Measurements from ENCODE around the gene HS3ST2. TPM values are rescaled to one million over a fixed set of nuclear protein-coding genes. Genes with fewer than 3 reads are reported as not detected.
A peak's percentile ranks its signal among the peaks of the same experiment; 100 is the strongest.
"Not testable (repeated sequence)": the region's sequence is repeated elsewhere in the genome, so short reads cannot be mapped to it uniquely, and the experiment has no call there.

The HS3ST2 gene
- total RNA-seq, 1 donor from 2014 or later, result 2.0 TPM

DNA sequence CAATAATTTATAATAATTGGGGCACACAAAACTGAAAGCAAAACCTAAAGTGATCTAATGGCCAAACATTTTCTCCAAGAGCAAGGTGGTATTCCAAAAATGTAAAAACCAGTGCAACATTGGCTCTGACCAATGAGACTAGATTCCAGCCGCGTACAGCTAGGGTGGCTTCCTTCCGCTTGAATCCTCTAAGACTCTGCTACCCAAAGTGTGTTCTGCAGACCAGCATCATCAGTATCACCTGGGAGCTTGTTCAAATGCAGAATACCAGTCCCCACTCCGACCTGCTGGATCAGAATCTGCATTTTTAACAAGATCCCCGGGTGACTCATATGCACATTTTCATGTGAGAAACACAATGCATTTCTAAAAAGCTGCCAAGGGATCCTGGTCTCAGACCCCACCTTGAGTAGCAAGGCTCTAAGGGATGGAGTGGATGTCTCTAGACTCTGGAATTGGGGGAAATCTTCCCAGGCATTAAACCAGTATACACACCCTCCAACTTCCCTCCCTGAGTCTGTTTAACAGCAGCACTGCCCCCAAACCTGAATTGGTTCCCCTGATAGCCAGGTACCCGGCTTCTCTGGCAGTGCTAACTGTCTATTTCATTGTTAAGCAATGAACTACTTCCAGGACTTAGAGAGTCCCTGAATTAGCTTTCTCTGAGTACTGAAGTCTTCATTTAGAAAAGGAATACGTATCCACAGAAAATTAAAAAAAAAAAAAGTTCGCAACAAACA, 118.2 kb downstream of the HS3ST2 start:
- DNase-seq (ENCODE audit: low spot score), result no peak

DNA sequence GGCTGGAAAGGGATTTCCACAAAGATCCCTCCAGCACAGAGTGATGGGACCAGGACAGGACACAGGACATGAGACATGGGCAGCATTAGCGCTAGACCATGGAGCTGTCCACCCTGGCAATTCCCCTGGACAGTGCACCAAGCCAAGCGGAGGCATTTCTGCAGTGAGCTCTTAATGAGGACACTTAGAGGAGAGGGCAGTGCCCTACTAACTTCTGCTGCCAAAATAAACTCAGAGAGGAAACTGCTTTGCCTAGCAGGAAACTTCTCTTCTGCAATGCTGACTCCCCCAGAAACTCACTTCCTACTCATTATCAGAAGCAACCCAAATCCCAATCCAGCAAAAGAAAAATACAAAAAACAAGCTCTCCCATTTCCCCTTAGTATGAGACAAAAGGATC, 119.2 kb downstream of the HS3ST2 start:
- no peak for DNase-seq (ENCODE audit: low spot score)

- DNase-seq (ENCODE audit: low spot score), result no peak
Observed at GRCh38 chr16:22934786-22935185, 120.8 kb downstream of the HS3ST2 start.

GRCh38 chr16:22937169-22937568, 123.2 kb downstream of the HS3ST2 start:
- DNase-seq (ENCODE audit: low spot score), result no peak

DNA sequence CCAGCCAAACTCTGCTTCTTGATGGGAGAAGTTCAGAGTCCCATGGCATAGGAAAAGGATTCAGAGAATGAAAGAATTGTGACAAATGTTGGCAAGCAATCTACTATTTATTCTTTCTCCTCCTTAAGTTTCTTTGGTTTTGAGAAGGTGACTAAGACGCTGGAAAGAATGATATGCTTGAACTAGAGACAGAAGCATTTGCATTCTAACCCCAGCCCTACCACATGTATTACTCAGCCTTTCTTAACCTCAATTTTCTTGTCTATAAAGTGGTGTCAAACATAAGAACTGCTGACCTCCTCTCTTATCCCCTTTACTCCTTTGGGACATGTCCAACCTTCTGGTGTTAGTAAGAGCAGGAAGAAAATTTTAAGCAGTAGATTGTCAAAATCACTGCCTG, 124.7 kb downstream of the HS3ST2 start:
- DNase-seq (ENCODE audit: low spot score), result no peak

GRCh38 chr16:22939744-22940363, 125.9 kb downstream of the HS3ST2 start:
- not testable (repeated sequence) for DNase-seq (ENCODE audit: low spot score)

DNA sequence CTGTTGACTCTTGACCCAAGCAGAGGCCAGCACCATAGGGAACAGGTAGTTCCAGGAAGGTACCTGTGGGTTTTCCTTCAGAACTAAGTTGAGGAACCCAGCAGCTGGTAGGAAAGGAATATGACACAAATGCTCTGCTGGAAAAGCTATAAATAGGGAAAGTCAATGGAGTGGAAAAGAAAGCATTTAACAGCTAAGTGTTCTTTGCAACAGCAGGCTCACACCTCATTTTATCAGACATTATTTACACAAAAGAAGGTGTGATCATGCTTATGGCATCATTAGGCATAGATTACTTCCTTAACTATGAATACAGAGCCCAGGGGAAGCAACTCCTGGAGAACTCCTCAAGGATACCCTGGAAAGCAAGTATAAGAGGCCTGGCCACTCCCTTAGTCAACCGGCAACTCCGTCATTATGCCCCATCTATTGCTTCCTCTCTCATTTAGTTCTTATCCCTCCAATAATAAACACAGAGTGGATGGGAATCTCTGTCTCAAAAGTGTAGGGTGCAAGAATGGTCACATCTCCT, 128.1 kb downstream of the HS3ST2 start:
- no peak for DNase-seq (ENCODE audit: low spot score)

GRCh38 chr16:22942811-22943210, 128.8 kb downstream of the HS3ST2 start:
- DNase-seq (ENCODE audit: low spot score), result no peak

DNA sequence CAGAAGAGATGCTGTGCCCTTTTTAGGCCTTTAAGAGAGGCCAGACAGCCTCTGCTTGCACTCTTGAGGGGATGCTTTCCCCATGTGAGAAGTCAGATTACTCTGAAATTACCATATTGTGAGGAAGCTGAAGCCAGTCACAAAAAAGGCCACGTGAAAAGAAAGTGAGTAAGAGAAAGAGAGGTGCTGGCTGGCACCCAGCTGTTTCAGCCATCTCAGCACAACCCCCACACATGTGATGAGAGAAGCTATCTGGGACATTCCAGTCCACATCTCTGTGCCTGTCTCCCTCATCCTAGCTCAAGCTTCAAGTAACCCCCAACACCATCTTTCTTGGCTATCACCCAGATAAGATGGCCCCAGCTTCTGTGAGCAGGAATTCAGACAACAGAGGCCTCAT, 131.4 kb downstream of the HS3ST2 start:
- no peak for DNase-seq (ENCODE audit: low spot score)

- DNase-seq (ENCODE audit: low spot score), result no peak
Observed at GRCh38 chr16:22946433-22946832, 132.5 kb downstream of the HS3ST2 start.

GRCh38 chr16:22948058-22948602, 134.2 kb downstream of the HS3ST2 start:
- no peak for DNase-seq (ENCODE audit: low spot score)

DNA sequence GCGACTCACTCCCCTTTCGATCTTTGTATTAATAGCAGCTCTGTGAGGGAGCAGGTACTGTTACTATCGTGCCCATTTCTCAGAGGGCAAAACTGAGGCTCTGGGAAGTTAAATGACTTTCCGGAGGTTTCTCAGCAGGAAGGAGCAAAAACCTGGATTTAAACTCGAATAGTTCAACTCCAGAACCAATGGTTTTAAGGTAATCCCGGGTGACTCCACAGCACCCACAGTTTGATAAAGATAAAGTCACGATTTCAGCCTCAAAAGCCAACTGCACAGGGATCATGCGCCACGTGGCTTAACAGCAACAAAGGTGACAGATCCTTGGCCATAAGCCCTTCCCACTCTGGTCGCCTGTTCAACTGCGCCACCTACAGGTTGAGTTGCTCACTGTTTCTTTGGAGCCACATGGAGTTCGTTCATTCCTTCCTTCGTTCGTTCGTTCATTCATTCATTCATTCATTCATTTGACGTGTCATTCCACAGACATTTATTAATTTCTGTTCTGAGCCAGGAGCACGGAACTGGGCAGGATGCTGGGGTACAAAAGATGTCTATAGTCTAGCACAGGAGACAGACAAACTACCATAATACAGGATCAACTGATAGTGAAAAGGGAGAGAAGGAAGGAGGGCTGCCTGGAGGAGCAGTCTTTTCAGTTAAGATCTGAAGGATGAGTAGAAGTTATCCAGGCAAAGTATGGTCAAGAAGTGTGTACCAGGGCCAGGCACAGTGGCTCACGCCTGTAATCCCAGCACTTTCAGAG, 134.8 kb downstream of the HS3ST2 start:
- DNase-seq (ENCODE audit: low spot score), result peak; percentile 64

DNA sequence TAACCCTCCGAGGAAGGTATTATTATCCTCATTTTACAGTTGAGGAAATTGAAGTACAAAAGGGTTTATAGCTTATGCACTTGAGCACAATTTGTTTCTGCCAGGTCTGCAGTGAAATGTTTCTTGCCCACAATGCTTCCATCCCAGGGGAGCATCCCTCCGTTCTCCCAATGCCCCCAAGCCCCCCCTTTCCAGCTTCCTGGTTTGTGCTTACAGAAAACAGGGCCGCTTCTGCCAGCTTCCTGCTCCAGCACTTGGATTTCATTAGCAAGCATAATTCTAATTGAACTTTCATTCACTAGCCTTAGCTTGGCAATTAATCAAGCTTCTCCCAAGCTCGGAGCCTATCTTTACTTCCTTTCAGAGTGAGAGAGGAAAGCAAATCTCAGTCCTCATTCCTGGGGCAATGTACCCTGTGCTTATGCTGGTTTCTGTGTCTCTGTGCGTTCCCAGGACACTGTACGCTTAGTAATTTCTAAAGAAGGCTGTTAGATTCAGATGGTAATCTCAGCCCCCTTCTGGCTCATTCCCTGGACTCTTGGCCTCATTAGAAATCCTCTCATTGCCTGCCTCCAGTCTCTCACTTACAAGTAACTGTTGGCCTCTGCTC, 141.6 kb downstream of the HS3ST2 start:
- DNase-seq (ENCODE audit: low spot score), result no peak

DNA sequence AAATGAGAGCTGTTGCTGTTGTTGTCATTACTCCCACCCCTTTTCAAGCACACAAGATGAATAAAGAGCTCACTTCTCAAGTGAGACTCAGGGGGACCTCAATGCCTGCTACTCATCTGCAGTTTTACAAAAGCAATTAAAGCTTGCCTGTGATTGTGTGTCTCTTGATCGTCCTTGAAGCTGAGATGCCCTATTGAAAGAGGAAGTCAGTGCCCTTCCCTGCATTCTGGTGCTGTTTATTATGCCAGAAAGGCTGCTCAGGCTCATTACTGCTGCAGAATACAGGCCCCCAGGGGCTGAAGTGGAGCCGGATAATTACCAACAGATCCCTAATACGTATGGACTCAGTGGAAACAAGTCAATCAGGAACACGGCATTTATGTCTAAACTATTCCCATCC, 147.2 kb downstream of the HS3ST2 start:
- no peak for DNase-seq (ENCODE audit: low spot score)

DNA sequence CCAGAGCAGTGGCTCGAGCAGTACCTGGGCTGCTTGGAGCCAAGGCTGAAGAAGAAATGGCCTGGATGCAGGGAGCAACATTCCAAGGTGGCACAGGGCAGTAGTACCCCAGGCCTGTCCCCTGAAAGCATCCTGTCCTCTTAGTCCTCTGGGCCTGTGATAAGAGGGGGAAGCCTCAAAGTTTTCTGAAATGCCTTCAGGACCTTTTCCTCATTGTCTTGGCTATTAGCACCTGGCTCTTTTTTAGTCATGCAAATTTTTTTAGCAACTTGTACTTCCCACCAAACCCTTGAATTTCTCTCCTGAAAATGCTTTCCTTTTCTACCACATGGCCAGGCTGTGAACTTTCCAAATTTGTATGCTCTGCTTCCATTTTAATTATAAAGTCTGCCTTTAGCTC, 148.9 kb downstream of the HS3ST2 start:
- no peak for DNase-seq (ENCODE audit: low spot score)

Data from ureter (tissue), 1 donor.